Esophagus squamous epithelium (tissue), 5 donors: ENCODE data around the gene UBE2D2. TPM values are rescaled to one million over a fixed set of nuclear protein-coding genes. Genes with fewer than 3 reads are reported as not detected.
A peak's percentile ranks its signal among the peaks of the same experiment; 100 is the strongest.

Experiments used
- DNase-seq: peaks from one replicate; lab custom pipeline; 2025; lab: John Stamatoyannopoulos, UW
- H3K27ac ChIP-seq, 4 donors: fragments of 200-600 bp; sonication (generic); one replicate each; pipeline ENCODE4 v1.5.1; 2016 to 2019; ENCODE audit warnings: mild to moderate bottlenecking in 1 of 4
- H3K27me3 ChIP-seq, 4 donors: fragments of 200-600 bp; sonication (generic); 1 replicate in 3 of 4; 2 replicates in 1 of 4; pipeline versions ENCODE4 v1.5.1 to v1.6.0; 2017 to 2021; ENCODE audit warnings: antibody characterized with exemption in 1 of 4
- H3K36me3 ChIP-seq, 3 donors: fragments of 200-600 bp; sonication (generic); one replicate each; pipeline ENCODE4 v1.5.1; 2016 to 2019
- H3K4me1 ChIP-seq, 3 donors: fragments of 200-600 bp; sonication (generic); one replicate each; pipeline ENCODE4 v1.5.1; 2017 to 2019
- H3K4me3 ChIP-seq, 4 donors: fragments of 200-600 bp; sonication (generic); 1 replicate in 3 of 4; 2 replicates in 1 of 4; pipeline ENCODE4 v1.5.1; 2016 to 2019; ENCODE audit warnings: mild to moderate bottlenecking in 2 of 4, moderate library complexity in 1 of 4
- H3K9me3 ChIP-seq, 3 donors: fragments of 200-600 bp; sonication (generic); one replicate each; pipeline ENCODE4 v1.5.1; 2016 to 2019
- POLR2A ChIP-seq, 4 donors: fragments of 450-650 bp; IDR thresholded peaks; one replicate each; pipeline ENCODE4 v1.6.1; 2017; ENCODE audit warnings: antibody characterized with exemption in 4 of 4, mild to moderate bottlenecking in 4 of 4, moderate library complexity in 3 of 4
- WGBS, 2 donors: methylation state at CpG; one replicate each; pipeline ENCODE4 v1.1.5; 2018; 5-methylcytosine and 5-hydroxymethylcytosine counted together
- intact Hi-C: fragments of 100-400 bp; cut with DNase I; formaldehyde crosslinking; loops from one replicate; pipeline ENCODE4 v1.15.0; 2022
- total RNA-seq, 4 donors: library from RNA; depleted of rRNA; stranded (reverse); fragments of >200 nt; gene quantifications; one replicate each; pipeline ENCODE4 v1.1.0, GENCODE V29; 2016
- TF ChIP-seq, protein P1 (sequence below), 6 experiments: fragments of 450-650 bp in 4 of 6; fragments of 200-600 bp in 2 of 6; sonication (generic) in 2 of 6; IDR thresholded peaks; one replicate each; pipeline ENCODE4 v1.5.1; 2016 to 2019; ENCODE audit warnings: antibody characterized with exemption in 6 of 6, mild to moderate bottlenecking in 4 of 6, moderate library complexity in 4 of 6
- donor health status: DM: yes; HTN: yes; CAD: no.

UBE2D2 gene
- total RNA-seq, 4 donors from 2014 or later: 63.7 to 85.4 (median 81.1) TPM

DNA sequence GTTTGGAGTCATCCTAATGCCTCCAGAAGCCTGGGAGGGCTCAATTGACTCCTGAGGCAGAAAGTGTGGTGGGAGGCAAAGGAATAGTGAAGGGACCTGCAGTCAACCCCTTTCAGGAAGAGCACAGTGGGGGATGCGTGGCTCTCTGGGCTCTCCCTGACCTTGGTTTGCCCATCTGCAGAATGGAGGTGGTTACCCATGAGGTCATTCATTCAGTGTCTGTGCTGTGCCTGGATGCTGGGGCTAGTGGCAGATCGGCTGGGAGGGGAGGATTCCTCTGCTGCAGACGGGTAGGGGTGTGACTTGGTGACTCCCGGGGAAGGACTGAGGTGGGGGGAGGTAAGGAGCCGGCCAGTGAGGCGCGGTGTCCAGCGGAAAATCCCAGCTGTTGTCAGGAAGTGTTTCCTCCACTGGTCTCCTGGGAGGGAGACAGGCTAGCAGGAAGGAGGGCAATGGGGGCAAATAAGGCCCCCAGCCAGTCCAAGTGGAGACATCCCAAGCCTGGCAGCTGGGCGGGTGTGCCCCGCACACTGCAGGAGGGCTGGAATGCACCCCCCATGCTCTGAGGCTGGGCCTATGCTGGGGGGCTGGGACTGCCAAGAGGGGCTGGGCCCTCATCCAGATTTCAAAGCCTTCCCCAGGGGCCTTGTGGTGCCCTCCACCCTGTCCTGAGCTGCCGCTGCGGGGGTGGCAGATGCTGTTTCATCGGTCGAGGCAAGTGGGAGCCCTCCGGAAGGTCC lies 98.0 kb downstream of the UBE2D2 start:
- Histone ChIP-seq H3K27me3 (no peaks in the 10 kb centered on the region), H3K27ac (peak overlapping the region; percentile 85 to 95 (median 94)), H3K4me3 (peak overlapping the region in 3 of 4 donors; percentile 25 to 48 (median 26)), H3K4me1 (peaks cover 71 to 100% (median 76%) of the 10 kb centered on the region in 3 donors), H3K9me3 (no peaks in the 10 kb centered on the region), H3K36me3 (no peaks in the 10 kb centered on the region)
- TF ChIP-seq, protein P1, sequence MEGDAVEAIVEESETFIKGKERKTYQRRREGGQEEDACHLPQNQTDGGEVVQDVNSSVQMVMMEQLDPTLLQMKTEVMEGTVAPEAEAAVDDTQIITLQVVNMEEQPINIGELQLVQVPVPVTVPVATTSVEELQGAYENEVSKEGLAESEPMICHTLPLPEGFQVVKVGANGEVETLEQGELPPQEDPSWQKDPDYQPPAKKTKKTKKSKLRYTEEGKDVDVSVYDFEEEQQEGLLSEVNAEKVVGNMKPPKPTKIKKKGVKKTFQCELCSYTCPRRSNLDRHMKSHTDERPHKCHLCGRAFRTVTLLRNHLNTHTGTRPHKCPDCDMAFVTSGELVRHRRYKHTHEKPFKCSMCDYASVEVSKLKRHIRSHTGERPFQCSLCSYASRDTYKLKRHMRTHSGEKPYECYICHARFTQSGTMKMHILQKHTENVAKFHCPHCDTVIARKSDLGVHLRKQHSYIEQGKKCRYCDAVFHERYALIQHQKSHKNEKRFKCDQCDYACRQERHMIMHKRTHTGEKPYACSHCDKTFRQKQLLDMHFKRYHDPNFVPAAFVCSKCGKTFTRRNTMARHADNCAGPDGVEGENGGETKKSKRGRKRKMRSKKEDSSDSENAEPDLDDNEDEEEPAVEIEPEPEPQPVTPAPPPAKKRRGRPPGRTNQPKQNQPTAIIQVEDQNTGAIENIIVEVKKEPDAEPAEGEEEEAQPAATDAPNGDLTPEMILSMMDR (IDR thresholded peaks at IDR 0.05): no peak
- TF ChIP-seq POLR2A (IDR thresholded peaks at IDR 0.05): no peak
- 33 to 61% methylated on average over 2 of the region's 15 CpGs for WGBS, 2 donors
- intact Hi-C loops: no loop called here
- DNase-seq: no peak

- TF ChIP-seq, protein P1 (IDR thresholded peaks at IDR 0.05): no peak
- TF ChIP-seq POLR2A (IDR thresholded peaks at IDR 0.05): no peak
- no peak for DNase-seq
- H3K4me3 ChIP-seq: peak overlapping the region in 3 of 4 donors; percentile 25 to 48 (median 26)
- H3K27me3 ChIP-seq: no peaks in the 10 kb centered on the region
- H3K9me3 ChIP-seq: no peaks in the 10 kb centered on the region
- WGBS, 2 donors: 31 to 60% methylated on average over 1 to 3 of the region's 13 CpGs
- intact Hi-C loops: no loop called here
- peaks cover 69 to 100% (median 75%) of the 10 kb centered on the region in 3 donors for H3K4me1 ChIP-seq
- H3K27ac ChIP-seq: peak overlapping the region; percentile 85 to 95 (median 94)
- H3K36me3 ChIP-seq: no peaks in the 10 kb centered on the region
Measured at GRCh38 chr5:139659695-139660101, 98.6 kb downstream of the UBE2D2 start.

- DNase-seq: no peak
- intact Hi-C loops: no loop called here
- H3K4me1 ChIP-seq: peaks cover 62 to 100% (median 69%) of the 10 kb centered on the region in 3 donors
Measured at GRCh38 chr5:139660105-139660922, 99.2 kb downstream of the UBE2D2 start.

DNA sequence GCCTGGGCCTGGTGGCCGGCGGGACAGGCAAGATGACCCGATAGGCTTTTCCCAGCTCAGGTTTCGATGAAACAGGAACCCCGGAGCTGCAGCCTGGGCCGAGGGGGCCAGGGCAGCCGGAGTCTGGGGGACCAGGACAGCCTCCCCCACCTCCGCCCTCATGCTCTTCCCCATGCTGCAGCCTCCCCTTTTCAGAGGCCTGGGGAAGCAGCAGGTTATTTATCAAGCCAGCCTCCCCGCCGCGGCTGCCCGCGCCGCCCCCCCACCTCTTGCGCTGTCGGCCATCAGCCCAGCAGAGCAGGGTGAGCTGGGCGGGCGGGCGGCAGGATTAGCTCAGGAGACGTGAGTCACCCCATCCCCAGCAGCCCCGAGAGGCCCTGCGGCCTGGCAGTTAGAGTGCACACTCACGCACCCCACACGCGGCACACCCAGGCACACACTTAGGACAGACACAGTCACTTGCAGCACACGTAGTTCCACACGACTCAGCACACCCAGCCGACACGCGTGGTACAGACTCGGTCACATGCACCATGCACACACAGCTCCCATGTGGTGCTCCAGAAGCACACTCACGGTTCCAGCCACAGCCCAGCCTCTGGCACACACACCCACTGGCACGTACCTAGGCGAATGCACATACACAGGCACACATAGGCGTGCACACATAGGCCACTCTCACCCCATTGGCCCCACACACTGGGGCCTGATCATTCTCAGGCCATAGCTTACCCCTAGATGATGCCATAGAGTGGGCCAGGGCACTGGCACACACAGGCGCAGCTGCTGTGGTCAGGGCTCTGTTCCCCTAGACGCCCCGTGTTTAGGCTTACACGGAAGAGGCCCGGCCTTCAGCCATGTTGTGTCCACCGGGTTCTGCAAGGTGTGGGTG lies 100.0 kb downstream of the UBE2D2 start:
- Histone ChIP-seq H3K27ac (peak overlapping the region; percentile 85 to 95 (median 94)), H3K27me3 (no peaks in the 10 kb centered on the region), H3K36me3 (no peaks in the 10 kb centered on the region), H3K4me3 (peak overlapping the region; percentile 11 to 48 (median 39)), H3K4me1 (peaks cover 54 to 99% (median 61%) of the 10 kb centered on the region in 3 donors), H3K9me3 (no peaks in the 10 kb centered on the region)
- DNase-seq: no peak
- intact Hi-C loops: no loop called here
- TF ChIP-seq, protein P1 (IDR thresholded peaks at IDR 0.05): no peak
- peak in 1 of 4 donors; percentile 28 for TF ChIP-seq POLR2A (IDR thresholded peaks at IDR 0.05)
- WGBS, 2 donors: 30% methylated on average over 13 of the region's 41 CpGs; no CpG with 5 or more reads in 1 of the 2 donors

More at GRCh38 chr5:139660105-139660922, 99.2 kb downstream of the UBE2D2 start:
- WGBS, 2 donors: 28 to 46% methylated on average over 5 of the region's 14 CpGs
- no peaks in the 10 kb centered on the region for H3K36me3 ChIP-seq
- H3K9me3 ChIP-seq: no peaks in the 10 kb centered on the region
- H3K27ac ChIP-seq: peak overlapping the region; percentile 85 to 95 (median 94)
- H3K4me3 ChIP-seq: peak overlapping the region; percentile 11 to 48 (median 39)
- H3K27me3 ChIP-seq: no peaks in the 10 kb centered on the region
- peak in 2 of 4 donors; percentile 28 to 47 for TF ChIP-seq POLR2A (IDR thresholded peaks at IDR 0.05)
- TF ChIP-seq, protein P1 (IDR thresholded peaks at IDR 0.05): peak in 1 of 6 experiments; percentile 8
